Activated T-cell treated with anti-CD3 and anti-CD28 coated beads, Interleukin-2, amount 50 U/mL, for 48 hours (primary cell): ENCODE data around the gene ADPRH.
A peak's percentile ranks its signal among the peaks of the same experiment; 100 is the strongest.
"Not testable (repeated sequence)": the region's sequence is repeated elsewhere in the genome, so short reads cannot be mapped to it uniquely, and the experiment has no call there.

ENCODE experiments used
- DNase-seq, 2 experiments: peaks; one replicate each; pipeline ENCODE4 v3.0.0-alpha.2; 2020

The ADPRH gene

DNA sequence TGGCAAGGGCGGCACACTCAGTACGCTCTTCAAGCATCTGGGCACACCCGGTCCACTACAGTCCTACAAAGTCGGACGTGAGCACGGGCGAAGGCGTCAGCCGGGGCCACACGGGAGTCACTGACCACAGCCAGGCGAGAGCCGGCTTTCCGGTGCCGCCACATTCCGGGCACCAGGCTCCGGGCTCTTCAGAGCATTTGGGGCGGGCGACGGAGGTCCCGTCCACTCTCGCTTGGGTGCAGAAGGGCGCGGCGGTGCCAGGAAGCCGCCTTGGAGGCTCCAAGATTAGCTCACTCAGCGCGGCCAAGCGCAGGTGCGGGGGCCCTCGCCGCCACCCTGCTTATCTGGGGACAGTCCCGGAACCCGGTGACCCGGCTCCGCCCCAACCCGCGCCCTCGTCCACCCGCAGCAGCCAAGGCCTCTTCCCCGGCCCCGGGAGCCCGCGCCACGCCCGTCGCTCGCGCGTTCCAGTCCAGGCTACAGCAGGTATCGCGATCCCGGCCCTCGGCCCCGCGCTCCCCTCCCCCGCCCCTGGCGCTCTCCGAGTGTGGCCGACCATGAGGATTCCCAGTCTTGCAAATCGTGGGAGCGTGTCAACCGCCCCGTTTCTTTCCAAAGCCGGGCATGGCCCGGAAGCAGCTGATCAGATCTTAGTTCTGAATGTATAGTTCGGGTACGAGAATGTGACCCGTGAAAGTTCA is at the start of gene ADPRH:
Gene ADPRH (plus strand): TSS at position 127 of the 701 bp plus-strand sequence. CDS start 2,678 bp downstream, outside the sequence.
- peak; percentile 68 to 76 for DNase-seq

- DNase-seq = no peak
Observed at GRCh38 chr3:119529883-119530282, 49.4 kb upstream of the ADPRH start.

GRCh38 chr3:119530456-119530855 is 48.8 kb upstream of the ADPRH start:
- DNase-seq = no peak

- no peak for DNase-seq
Observed at GRCh38 chr3:119531151-119531550, 48.1 kb upstream of the ADPRH start.

GRCh38 chr3:119534296-119534695 is 45.0 kb upstream of the ADPRH start:
- no peak for DNase-seq

DNA sequence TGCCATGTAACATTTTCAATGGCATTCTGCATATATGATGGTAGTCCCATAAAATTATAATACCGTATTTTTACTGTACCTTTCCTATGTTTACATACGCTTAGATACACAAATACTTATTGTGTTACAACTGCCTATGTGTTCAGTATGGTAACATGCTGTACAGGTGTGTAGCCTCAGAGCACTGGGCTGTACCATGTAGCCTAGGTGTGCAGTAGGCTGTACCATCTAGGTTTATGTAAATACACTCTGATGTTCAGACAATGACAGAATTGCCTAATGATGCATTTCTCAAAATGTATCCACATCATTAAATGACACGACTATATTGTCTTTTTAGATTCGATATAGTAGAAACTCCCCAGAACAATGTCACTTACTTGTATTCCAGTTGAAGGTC is 42.5 kb upstream of the ADPRH start:
- no peak for DNase-seq

- no peak for DNase-seq
Observed at GRCh38 chr3:119538772-119539171, 40.5 kb upstream of the ADPRH start.

GRCh38 chr3:119541547-119541946 is 37.7 kb upstream of the ADPRH start:
- no peak for DNase-seq

- no peak for DNase-seq
Observed at GRCh38 chr3:119542168-119542767, 37.0 kb upstream of the ADPRH start.

- DNase-seq = no peak
Observed at GRCh38 chr3:119543147-119543546, 36.1 kb upstream of the ADPRH start.

GRCh38 chr3:119547227-119547626 is 32.1 kb upstream of the ADPRH start:
- no peak for DNase-seq

DNA sequence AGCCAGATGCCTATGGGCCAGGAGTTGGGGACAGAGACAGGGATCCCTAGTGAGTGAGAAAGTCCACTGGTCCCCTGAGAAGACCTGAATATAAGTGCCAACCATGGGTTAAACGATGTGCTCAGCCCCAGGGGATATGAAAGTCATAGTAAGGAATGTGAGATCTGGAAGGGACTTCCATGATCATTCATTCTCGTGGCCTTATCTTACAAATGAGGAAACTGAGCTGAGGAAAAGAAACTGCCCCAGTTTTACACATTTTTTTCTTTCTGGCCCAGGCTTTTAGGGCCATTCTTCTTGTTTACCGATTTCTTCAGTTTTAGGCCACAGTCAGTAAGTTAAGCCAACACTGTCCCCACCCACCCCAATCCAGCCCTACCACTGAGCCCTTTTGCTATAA is 31.0 kb upstream of the ADPRH start:
- no peak for DNase-seq

DNA sequence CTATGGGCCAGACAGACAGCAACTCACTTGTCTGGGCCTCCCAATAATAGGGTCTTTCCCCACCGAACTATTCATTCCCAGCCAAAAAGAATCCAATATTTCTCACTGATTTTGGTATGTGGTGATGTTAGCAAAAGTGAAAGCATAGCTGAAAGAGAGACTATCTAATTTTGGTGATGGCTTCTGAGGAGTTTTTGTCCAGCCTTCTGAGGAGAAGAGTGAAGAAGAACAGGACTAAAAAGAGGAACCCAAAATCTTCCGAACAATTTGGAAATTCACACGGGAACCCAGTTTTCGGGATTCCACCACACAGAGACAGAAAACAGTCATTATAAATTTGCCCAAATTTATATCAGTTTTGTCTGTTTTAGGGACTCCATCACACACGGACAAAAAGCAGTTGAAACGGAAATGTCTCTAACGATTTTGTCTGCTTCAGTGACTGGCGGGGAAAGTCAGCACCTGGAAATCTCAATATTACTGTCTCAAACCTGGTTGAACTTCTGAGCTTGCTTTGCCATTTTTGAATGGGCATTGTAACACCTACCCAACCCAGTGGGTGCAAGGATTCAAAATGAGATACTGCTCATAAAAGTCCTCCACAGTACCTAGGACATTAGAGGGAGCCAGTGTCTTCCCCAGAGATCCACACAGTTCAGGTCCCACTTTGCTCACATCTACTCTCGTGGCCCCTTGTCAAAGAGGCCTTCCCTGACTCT is 28.9 kb upstream of the ADPRH start:
- DNase-seq = no peak

DNA sequence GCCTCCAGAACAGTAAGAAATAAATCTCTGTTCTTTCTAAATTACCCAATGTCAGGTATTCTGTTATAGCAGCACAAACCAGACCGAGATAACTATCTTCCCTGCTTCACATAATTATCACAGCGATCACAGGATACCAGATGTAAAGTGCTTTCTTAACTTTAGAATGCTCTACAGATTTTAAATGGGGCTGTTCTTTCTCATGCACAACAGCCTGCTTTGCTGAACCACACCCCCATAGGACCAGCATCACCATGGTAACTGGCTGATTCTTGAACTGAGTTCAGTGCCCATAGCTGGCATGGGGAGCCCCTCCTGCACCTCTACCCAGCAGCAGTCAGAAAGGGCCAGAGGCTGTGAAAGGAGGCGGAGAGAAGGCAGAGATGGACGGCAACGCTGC is 27.7 kb upstream of the ADPRH start:
- DNase-seq = no peak

GRCh38 chr3:119552928-119553327 is 26.4 kb upstream of the ADPRH start:
- DNase-seq = not testable (repeated sequence)

GRCh38 chr3:119553823-119554415 is 25.4 kb upstream of the ADPRH start:
- no peak for DNase-seq

GRCh38 chr3:119555309-119555735 is 24.0 kb upstream of the ADPRH start:
- no peak for DNase-seq

- DNase-seq = no peak
Observed at GRCh38 chr3:119555929-119556328, 23.4 kb upstream of the ADPRH start.

GRCh38 chr3:119557192-119557876 is 22.0 kb upstream of the ADPRH start:
- DNase-seq = no peak

- peak in 1 of 2 experiments; percentile 26 for DNase-seq
Observed at GRCh38 chr3:119557877-119558269, 21.4 kb upstream of the ADPRH start.

DNA sequence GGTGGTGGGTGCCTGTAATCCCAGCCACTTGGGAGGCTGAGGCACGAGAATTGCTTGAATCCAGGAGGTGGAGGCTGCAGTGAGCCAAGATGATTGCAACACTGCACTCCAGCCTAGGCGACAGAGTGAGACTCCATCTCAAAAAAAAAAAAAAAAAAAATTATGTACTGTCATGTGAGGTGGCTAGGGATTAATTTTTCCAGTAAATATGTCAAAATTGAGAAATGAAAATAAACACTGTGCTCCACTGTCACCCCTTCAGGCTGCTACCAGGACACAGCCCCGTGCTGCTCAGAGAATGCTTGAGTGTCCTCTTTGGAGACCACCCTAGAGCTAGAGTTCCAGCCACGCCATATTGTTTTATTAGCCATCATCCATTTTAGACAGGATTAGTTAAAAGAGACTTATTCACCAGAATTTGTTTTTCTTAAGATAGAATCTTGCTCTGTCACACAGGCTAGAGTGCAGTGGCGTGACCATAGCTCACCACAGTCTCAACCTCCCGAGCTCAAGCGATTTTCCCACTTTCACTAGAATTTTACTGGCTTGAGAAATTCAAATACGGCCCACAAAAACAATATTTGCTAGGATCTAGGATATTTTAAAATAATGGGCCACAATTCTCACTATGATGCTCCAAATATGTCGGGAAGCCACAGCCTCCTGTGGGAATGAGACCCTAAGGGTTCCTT is 20.5 kb upstream of the ADPRH start:
- no peak for DNase-seq

DNA sequence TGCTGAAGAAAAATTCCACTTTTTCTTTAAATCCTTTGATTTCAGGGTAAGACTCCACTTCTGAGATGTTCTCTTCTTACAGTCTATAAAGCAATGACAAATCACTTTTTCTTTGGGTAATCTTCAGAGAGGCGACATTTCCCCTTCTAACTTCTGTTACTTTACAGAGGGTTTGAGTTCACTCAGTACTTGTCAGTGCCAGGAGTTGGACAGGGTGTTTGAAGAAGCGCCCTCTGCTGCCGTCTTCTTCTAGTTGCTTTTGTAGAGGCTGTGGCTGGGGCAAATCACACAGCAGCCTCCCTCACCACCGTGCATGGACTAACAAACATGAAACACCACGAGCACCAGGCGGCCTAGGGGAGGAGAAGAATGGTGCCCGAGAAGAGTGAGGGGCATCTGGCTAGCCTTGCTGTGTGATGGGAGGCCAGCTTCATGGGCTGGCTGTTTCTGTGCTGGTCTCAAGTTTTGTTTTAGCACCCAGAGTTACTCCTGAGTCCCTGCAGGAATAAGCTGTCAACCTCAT is 19.8 kb upstream of the ADPRH start, which contains the start of gene CD80:
Gene CD80 (minus strand): TSS at position 174 of the 523 bp plus-strand sequence. CDS start 1,886 bp downstream, outside the sequence.
- peak; percentile 72 to 78 for DNase-seq
